ENCODE measurements around the gene PRRC1. TPM values are rescaled to one million over a fixed set of nuclear protein-coding genes. Genes with fewer than 3 reads are reported as not detected.

The PRRC1 gene
- total RNA-seq, 4 donors from 2014 or later, result 34.1 to 60.9 (median 46.3) TPM

- H3K9me3 ChIP-seq, result no peaks in the 10 kb centered on the region
- H3K4me1 ChIP-seq, result no peaks in the 10 kb centered on the region
- H3K36me3 ChIP-seq, result no peaks in the 10 kb centered on the region
- H3K27ac ChIP-seq, result no peak overlapping the region
- no peak for TF ChIP-seq CTCF (IDR thresholded peaks at IDR 0.05)
- TF ChIP-seq POLR2A (IDR thresholded peaks at IDR 0.05), result no peak
- no peak for DNase-seq
- H3K27me3 ChIP-seq, result no peaks in the 10 kb centered on the region
- H3K4me3 ChIP-seq, result no peak overlapping the region
Observed at GRCh38 chr5:127602896-127603844, 85.7 kb downstream of the PRRC1 start.

Other genes with a start within 250 kb of the PRRC1 start
- gene MEGF10, start 226.8 kb upstream of the PRRC1 start, total RNA-seq, result 1 to 10 TPM in 1 of 4 donors, under 1 TPM in 2, not detected in 1; 0.13 to 2.5 (median 0.19) TPM
- not detected for gene CTXN3, start 131.4 kb downstream of the PRRC1 start, total RNA-seq
- not detected for gene CCDC192, start 185.8 kb downstream of the PRRC1 start, total RNA-seq

All from Peyer's patch (tissue), 4 donors.